Measurements from ENCODE around the gene ZNF425.

Gene ZNF425

DNA sequence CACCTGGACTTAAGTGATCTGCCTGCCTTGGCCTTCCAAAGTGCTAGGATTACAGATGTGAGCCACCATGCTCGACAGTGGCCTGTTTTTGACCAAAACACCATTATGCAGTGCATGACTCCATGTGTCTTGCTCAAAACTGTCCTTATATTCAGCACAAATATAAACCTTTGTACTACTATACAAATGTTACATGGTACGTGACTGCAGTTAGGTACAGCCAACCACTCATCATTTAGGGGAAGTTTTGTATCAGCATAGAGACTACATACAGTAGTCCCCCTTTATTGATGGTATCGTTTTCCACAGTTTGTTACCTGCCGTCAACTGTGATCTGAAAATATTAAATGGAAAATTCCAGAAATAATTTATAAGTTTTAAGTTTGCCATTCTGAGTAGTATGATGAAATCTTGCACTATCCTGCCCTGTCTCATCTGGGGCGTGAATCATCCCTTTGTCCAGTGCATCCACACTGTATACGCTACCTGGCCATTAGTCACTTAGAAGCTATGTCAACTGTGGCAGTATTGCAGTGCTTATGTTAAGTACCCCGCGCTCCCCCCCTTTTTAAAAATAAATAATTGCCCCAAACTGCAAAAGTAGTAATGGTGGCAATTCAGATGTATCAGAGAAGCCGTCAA, 45.9 kb upstream of the ZNF425 start:
- Histone ChIP-seq H3K27me3 (ENCODE audit: control insufficient read depth, low read length) (no peaks in the 10 kb centered on the region), H3F3A (ENCODE audit: control insufficient read depth, insufficient read depth) (no peaks in the 10 kb centered on the region), H3K9me2 (replicated peaks; ENCODE audit: control insufficient read depth, low read length) (no peaks in the 10 kb centered on the region), H3K9me3 (ENCODE audit: control insufficient read depth, insufficient read depth, low read length) (no peaks in the 10 kb centered on the region), H3K27ac (ENCODE audit: low read depth, low read length) (no peak overlapping the region), H3K4me2 (ENCODE audit: low read length) (no peak overlapping the region), H3K79me2 (ENCODE audit: control insufficient read depth, low read length) (no peaks in the 10 kb centered on the region), H3K4me3 (ENCODE audit: low read length) (no peak overlapping the region), H4K20me1 (ENCODE audit: control insufficient read depth, insufficient read depth, low read depth, low read length) (no peaks in the 10 kb centered on the region), H3K36me3 (ENCODE audit: control insufficient read depth, low read length) (peaks cover 78% of the 10 kb centered on the region), H3K4me1 (ENCODE audit: control insufficient read depth, low read length) (no peaks in the 10 kb centered on the region)
- TF ChIP-seq, protein P1, sequence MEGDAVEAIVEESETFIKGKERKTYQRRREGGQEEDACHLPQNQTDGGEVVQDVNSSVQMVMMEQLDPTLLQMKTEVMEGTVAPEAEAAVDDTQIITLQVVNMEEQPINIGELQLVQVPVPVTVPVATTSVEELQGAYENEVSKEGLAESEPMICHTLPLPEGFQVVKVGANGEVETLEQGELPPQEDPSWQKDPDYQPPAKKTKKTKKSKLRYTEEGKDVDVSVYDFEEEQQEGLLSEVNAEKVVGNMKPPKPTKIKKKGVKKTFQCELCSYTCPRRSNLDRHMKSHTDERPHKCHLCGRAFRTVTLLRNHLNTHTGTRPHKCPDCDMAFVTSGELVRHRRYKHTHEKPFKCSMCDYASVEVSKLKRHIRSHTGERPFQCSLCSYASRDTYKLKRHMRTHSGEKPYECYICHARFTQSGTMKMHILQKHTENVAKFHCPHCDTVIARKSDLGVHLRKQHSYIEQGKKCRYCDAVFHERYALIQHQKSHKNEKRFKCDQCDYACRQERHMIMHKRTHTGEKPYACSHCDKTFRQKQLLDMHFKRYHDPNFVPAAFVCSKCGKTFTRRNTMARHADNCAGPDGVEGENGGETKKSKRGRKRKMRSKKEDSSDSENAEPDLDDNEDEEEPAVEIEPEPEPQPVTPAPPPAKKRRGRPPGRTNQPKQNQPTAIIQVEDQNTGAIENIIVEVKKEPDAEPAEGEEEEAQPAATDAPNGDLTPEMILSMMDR (IDR thresholded peaks at IDR 0.05; ENCODE audit: low read depth, low read length, poor library complexity, severe bottlenecking), result no peak
- no peak for TF ChIP-seq EZH2phosphoT487 (IDR thresholded peaks at IDR 0.05; ENCODE audit: borderline replicate concordance, low read length)

DNA sequence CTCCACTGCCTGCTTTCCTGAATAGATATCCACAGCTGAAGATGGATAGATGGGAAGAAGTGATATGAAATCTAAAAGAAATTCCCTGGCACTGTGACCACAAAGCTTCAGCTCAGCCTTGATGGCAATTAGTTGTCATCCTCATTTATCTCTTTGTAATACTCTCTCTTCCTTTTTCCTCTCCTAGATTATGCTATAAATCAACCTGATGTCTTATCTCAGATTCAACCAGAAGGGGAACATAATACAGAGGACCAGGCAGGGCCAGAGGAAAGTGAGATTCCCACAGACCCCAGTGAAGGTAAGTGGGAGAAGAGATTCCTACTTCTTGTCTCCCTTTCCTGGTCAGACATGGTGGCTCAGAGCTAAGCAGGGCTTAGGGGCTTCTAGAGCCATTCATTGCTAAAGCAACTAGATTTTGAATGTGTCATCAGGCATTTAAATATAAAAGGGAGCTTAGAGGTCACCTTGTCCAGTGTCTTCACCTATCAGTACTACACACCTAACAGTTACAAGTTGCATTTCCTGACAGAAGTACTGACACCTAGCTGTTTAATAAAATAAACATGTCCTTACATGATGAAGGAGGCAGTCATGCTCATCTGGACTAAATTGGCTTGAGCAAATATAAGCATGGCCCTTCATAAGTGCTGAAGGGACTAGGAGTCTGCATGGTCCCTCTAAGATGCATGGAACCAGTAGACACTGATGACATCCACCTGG, 40.7 kb upstream of the ZNF425 start:
- H3K36me3 ChIP-seq (ENCODE audit: control insufficient read depth, low read length), result peaks cover 68% of the 10 kb centered on the region
- peaks cover 6% of the 10 kb centered on the region; the same call in 1 of the 2 replicates for H4K20me1 ChIP-seq (ENCODE audit: control insufficient read depth, insufficient read depth, low read depth, low read length)
- no peak overlapping the region for H3K4me2 ChIP-seq (ENCODE audit: low read length)
- TF ChIP-seq EZH2phosphoT487 (IDR thresholded peaks at IDR 0.05; ENCODE audit: borderline replicate concordance, low read length), result no peak
- no peaks in the 10 kb centered on the region for H3K4me1 ChIP-seq (ENCODE audit: control insufficient read depth, low read length)
- no peaks in the 10 kb centered on the region for H3K9me3 ChIP-seq (ENCODE audit: control insufficient read depth, insufficient read depth, low read length)
- H3K27ac ChIP-seq (ENCODE audit: low read depth, low read length), result no peak overlapping the region
- H3K4me3 ChIP-seq (ENCODE audit: low read length), result no peak overlapping the region
- H3K79me2 ChIP-seq (ENCODE audit: control insufficient read depth, low read length), result peaks cover 3% of the 10 kb centered on the region; the same call in 1 of the 2 replicates
- H3F3A ChIP-seq (ENCODE audit: control insufficient read depth, insufficient read depth), result peaks cover 8% of the 10 kb centered on the region; the same call in 1 of the 2 replicates
- H3K9me2 ChIP-seq (replicated peaks; ENCODE audit: control insufficient read depth, low read length), result no peaks in the 10 kb centered on the region
- H3K27me3 ChIP-seq (ENCODE audit: control insufficient read depth, low read length), result no peaks in the 10 kb centered on the region

GRCh38 chr7:149166142-149166541, 40.0 kb upstream of the ZNF425 start:
- Histone ChIP-seq H3K4me3 (ENCODE audit: low read length) (no peak overlapping the region), H3K4me2 (ENCODE audit: low read length) (no peak overlapping the region), H3K9me2 (replicated peaks; ENCODE audit: control insufficient read depth, low read length) (no peaks in the 10 kb centered on the region), H3K36me3 (ENCODE audit: control insufficient read depth, low read length) (peaks cover 71% of the 10 kb centered on the region), H3K27ac (ENCODE audit: low read depth, low read length) (no peak overlapping the region), H3K27me3 (ENCODE audit: control insufficient read depth, low read length) (no peaks in the 10 kb centered on the region), H3F3A (ENCODE audit: control insufficient read depth, insufficient read depth) (peaks cover 8% of the 10 kb centered on the region; the same call in 1 of the 2 replicates), H4K20me1 (ENCODE audit: control insufficient read depth, insufficient read depth, low read depth, low read length) (peaks cover 6% of the 10 kb centered on the region; the same call in 1 of the 2 replicates), H3K4me1 (ENCODE audit: control insufficient read depth, low read length) (no peaks in the 10 kb centered on the region), H3K9me3 (ENCODE audit: control insufficient read depth, insufficient read depth, low read length) (no peaks in the 10 kb centered on the region), H3K79me2 (ENCODE audit: control insufficient read depth, low read length) (peaks cover 9% of the 10 kb centered on the region)
- TF ChIP-seq, protein P1 (IDR thresholded peaks at IDR 0.05; ENCODE audit: low read depth, low read length, poor library complexity, severe bottlenecking), result no peak
